Smooth muscle cell (in vitro differentiated cells): ENCODE results near the gene JPH3. TPM values are rescaled to one million over a fixed set of nuclear protein-coding genes. Genes with fewer than 3 reads are reported as not detected.

Experiments used
- DNase-seq: peaks from one replicate; lab custom pipeline; 2025; ENCODE audit not compliant: unreplicated experiment; lab: John Stamatoyannopoulos, UW
- H2AFZ ChIP-seq: fragments of 200-600 bp; sonication (generic); 2 replicates; pipeline ENCODE4 v1.6.0; 2016; ENCODE audit warnings: antibody characterized with exemption, low read depth, mild to moderate bottlenecking
- H3F3A ChIP-seq: fragments of 200-600 bp; sonication (generic); 2 replicates; pipeline ENCODE4 v1.6.0; 2017; ENCODE audit warnings: antibody characterized with exemption, low read depth
- H3K27ac ChIP-seq: fragments of 200-600 bp; sonication (generic); 2 replicates; pipeline ENCODE4 v1.5.1; 2016; ENCODE audit warnings: low read depth, mild to moderate bottlenecking
- H3K27me3 ChIP-seq: fragments of 200-600 bp; sonication (generic); 2 replicates; pipeline ENCODE4 v1.6.1; 2016; ENCODE audit warnings: low read depth, mild to moderate bottlenecking
- H3K36me3 ChIP-seq: fragments of 200-600 bp; sonication (generic); 2 replicates; pipeline ENCODE4 v1.5.1; 2016; ENCODE audit warnings: low read depth
- H3K4me1 ChIP-seq: fragments of 200-600 bp; sonication (generic); 2 replicates; pipeline ENCODE4 v1.5.1; 2016; ENCODE audit warnings: low read depth
- H3K4me2 ChIP-seq: fragments of 200-600 bp; sonication (generic); 2 replicates; pipeline ENCODE4 v1.6.0; 2016; ENCODE audit warnings: mild to moderate bottlenecking
- H3K4me3 ChIP-seq: fragments of 200-600 bp; sonication (generic); 2 replicates; pipeline ENCODE4 v1.5.1; 2016; ENCODE audit warnings: mild to moderate bottlenecking
- H3K79me2 ChIP-seq: fragments of 200-600 bp; sonication (generic); 2 replicates; pipeline ENCODE4 v1.6.0; 2016; ENCODE audit warnings: low read depth, mild to moderate bottlenecking
- H3K9ac ChIP-seq: fragments of 200-600 bp; sonication (generic); 2 replicates; pipeline ENCODE4 v1.6.0; 2016; ENCODE audit warnings: low read depth
- H3K9me3 ChIP-seq: fragments of 200-600 bp; sonication (generic); replicated peaks from 2 replicates; pipeline ENCODE4 v1.5.1; 2016; ENCODE audit warnings: low read depth
- H4K20me1 ChIP-seq: fragments of 200-600 bp; sonication (generic); 2 replicates; pipeline ENCODE4 v1.6.0; 2016; ENCODE audit warnings: low read depth
- CTCF ChIP-seq: fragments of 200-600 bp; sonication (generic); IDR thresholded peaks from 2 replicates; pipeline ENCODE4 v1.5.1; 2017; ENCODE audit warnings: borderline replicate concordance, mild to moderate bottlenecking, antibody characterized with exemption; ENCODE audit not compliant: insufficient read depth, poor library complexity, severe bottlenecking
- WGBS: methylation state at CpG from one replicate; pipeline ENCODE4 v1.1.7; 2016; ENCODE audit warnings: low lambda C conversion rate; 5-methylcytosine and 5-hydroxymethylcytosine counted together
- polyA plus RNA-seq: library from polyadenylated mRNA; unstranded; fragments of >200 nt; fragmentation: Nextera tagmentation; extraction: Ambion mirVana; gene quantifications from 2 replicates; pipeline ENCODE4 v1.2.1, GENCODE V29; 2016
- total RNA-seq: library from RNA; depleted of rRNA; stranded (reverse); fragments of >200 nt; gene quantifications from 2 replicates; pipeline ENCODE4 v1.2.3, GENCODE V29; 2014

JPH3 gene
- total and polyA plus RNA-seq, 2 experiments from 2014 or later, result 2.1 to 2.4 TPM

- Histone ChIP-seq H3K27ac (no peak overlapping the region), H2AFZ (no peak overlapping the region), H3K9ac (no peak overlapping the region), H3K36me3 (no peaks in the 10 kb centered on the region), H3K27me3 (no peaks in the 10 kb centered on the region), H3K9me3 (no peaks in the 10 kb centered on the region), H3K4me1 (no peaks in the 10 kb centered on the region), H3K4me3 (no peak overlapping the region), H3K4me2 (no peak overlapping the region), H3K79me2 (no peaks in the 10 kb centered on the region), H4K20me1 (no peaks in the 10 kb centered on the region), H3F3A (no peaks in the 10 kb centered on the region)
- no peak for DNase-seq
- no peak for TF ChIP-seq CTCF
- WGBS, result 99% methylated on average over 41 of the region's 44 CpGs
Measured at GRCh38 chr16:87644596-87644995, 42.3 kb downstream of the JPH3 start.

GRCh38 chr16:87645802-87646201 lies 43.5 kb downstream of the JPH3 start:
- H3K4me2 ChIP-seq, result no peak overlapping the region
- 94% methylated on average over 9 of the region's 9 CpGs for WGBS
- H3K79me2 ChIP-seq, result no peaks in the 10 kb centered on the region
- H3K9ac ChIP-seq, result no peak overlapping the region
- TF ChIP-seq CTCF, result no peak
- no peaks in the 10 kb centered on the region for H3K27me3 ChIP-seq
- H4K20me1 ChIP-seq, result no peaks in the 10 kb centered on the region
- no peak for DNase-seq
- no peaks in the 10 kb centered on the region for H3F3A ChIP-seq
- H3K4me1 ChIP-seq, result no peaks in the 10 kb centered on the region
- no peaks in the 10 kb centered on the region for H3K36me3 ChIP-seq
- no peak overlapping the region for H3K27ac ChIP-seq
- H2AFZ ChIP-seq, result no peak overlapping the region
- H3K9me3 ChIP-seq, result no peaks in the 10 kb centered on the region
- no peak overlapping the region for H3K4me3 ChIP-seq

GRCh38 chr16:87647431-87648185 lies 45.3 kb downstream of the JPH3 start:
- no peak for DNase-seq
- H3K4me3 ChIP-seq, result no peak overlapping the region
- no peak overlapping the region for H3K9ac ChIP-seq
- H3K79me2 ChIP-seq, result no peaks in the 10 kb centered on the region
- H4K20me1 ChIP-seq, result no peaks in the 10 kb centered on the region
- H3K4me1 ChIP-seq, result no peaks in the 10 kb centered on the region
- no peak overlapping the region for H3K4me2 ChIP-seq
- no peak for TF ChIP-seq CTCF
- H2AFZ ChIP-seq, result no peak overlapping the region
- no peaks in the 10 kb centered on the region for H3K27me3 ChIP-seq
- 94% methylated on average over 33 of the region's 33 CpGs for WGBS
- no peak overlapping the region for H3K27ac ChIP-seq
- no peaks in the 10 kb centered on the region for H3K36me3 ChIP-seq
- no peaks in the 10 kb centered on the region for H3F3A ChIP-seq
- no peaks in the 10 kb centered on the region for H3K9me3 ChIP-seq

- no peaks in the 10 kb centered on the region for H3K79me2 ChIP-seq
- no peaks in the 10 kb centered on the region for H3K36me3 ChIP-seq
- no peaks in the 10 kb centered on the region for H3K9me3 ChIP-seq
- H3K4me2 ChIP-seq, result no peak overlapping the region
- no peak for DNase-seq
- no peak overlapping the region for H3K4me3 ChIP-seq
- no peaks in the 10 kb centered on the region for H4K20me1 ChIP-seq
- no peaks in the 10 kb centered on the region for H3F3A ChIP-seq
- H3K27ac ChIP-seq, result no peak overlapping the region
- no peaks in the 10 kb centered on the region for H3K4me1 ChIP-seq
- no peak overlapping the region for H3K9ac ChIP-seq
- H3K27me3 ChIP-seq, result no peaks in the 10 kb centered on the region
- WGBS, result 89% methylated on average over 23 of the region's 23 CpGs
- no peak overlapping the region for H2AFZ ChIP-seq
- no peak for TF ChIP-seq CTCF
Measured at GRCh38 chr16:87648236-87648635, 45.9 kb downstream of the JPH3 start.
